ENCODE data around the gene VAV3.

- no peak for TF ChIP-seq POLR2A (IDR thresholded peaks at IDR 0.05)
- TF ChIP-seq CTCF (IDR thresholded peaks at IDR 0.05) = no peak
Measured at GRCh38 chr1:107883562-107883961, 81.4 kb downstream of the VAV3 start.

Measured in body of pancreas (tissue), 4 donors.